HG02623 (cell line): ENCODE data around the gene MMGT1.
"Not testable (repeated sequence)": the region's sequence is repeated elsewhere in the genome, so short reads cannot be mapped to it uniquely, and the experiment has no call there.

Experiments used
- ATAC-seq: cut with Tn5 transposase; IDR thresholded peaks from one replicate; pipeline ENCODE4 v1.9.1; 2021; ENCODE audit warnings: moderate library complexity; ENCODE audit not compliant: unreplicated experiment

The MMGT1 gene

GRCh38 chrX:135927897-135928296 lies 45.9 kb downstream of the MMGT1 start:
- no peak for ATAC-seq

DNA sequence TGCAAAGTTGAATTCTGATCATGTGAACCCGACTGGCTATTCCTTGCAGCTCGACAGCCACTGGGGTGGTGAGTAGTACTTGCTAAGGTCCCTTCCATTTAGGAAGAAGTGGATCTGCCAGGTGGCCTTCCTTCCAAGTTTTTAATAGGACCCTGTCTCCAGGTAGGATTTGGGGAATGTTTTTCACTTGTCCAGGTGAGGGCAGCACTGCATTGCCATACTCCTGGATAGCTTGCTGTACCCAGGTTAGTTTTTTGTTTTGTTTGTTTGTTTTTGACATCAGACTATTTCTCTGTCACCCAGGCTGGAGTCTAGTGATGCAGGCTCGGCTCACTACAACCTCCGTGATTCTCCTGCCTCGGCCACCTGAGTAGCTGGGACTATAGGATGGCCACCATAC lies 50.4 kb downstream of the MMGT1 start:
- ATAC-seq: no peak

GRCh38 chrX:135920516-135920915 lies 53.3 kb downstream of the MMGT1 start:
- ATAC-seq: not testable (repeated sequence)

GRCh38 chrX:135914404-135914803 lies 59.4 kb downstream of the MMGT1 start:
- ATAC-seq: no peak
